DMS 273 treated with DMSO at 0.1 percent for 48 hours (cell line): ENCODE results near the gene EMP1.

Source experiments
- DNase-seq: peaks from one replicate; lab custom pipeline; 2025; lab: John Stamatoyannopoulos, UW

Gene EMP1

GRCh38 chr12:13173012-13173932 is 23.3 kb upstream of the EMP1 start:
- DNase-seq: no peak

GRCh38 chr12:13175499-13175898 is 21.0 kb upstream of the EMP1 start:
- DNase-seq: no peak

GRCh38 chr12:13176256-13176655 is 20.3 kb upstream of the EMP1 start:
- no peak for DNase-seq

- DNase-seq: no peak
Measured at GRCh38 chr12:13177373-13177772, 19.2 kb upstream of the EMP1 start.

GRCh38 chr12:13177906-13178305 is 18.6 kb upstream of the EMP1 start:
- DNase-seq: no peak

- no peak for DNase-seq
Measured at GRCh38 chr12:13178568-13179210, 17.8 kb upstream of the EMP1 start.

- no peak for DNase-seq
Measured at GRCh38 chr12:13179211-13180074, 17.1 kb upstream of the EMP1 start.

- DNase-seq: no peak
Measured at GRCh38 chr12:13181375-13182070, 15.0 kb upstream of the EMP1 start.

- DNase-seq: no peak
Measured at GRCh38 chr12:13182881-13183280, 13.6 kb upstream of the EMP1 start.

GRCh38 chr12:13183620-13184019 is 12.9 kb upstream of the EMP1 start:
- DNase-seq: no peak

- DNase-seq: no peak
Measured at GRCh38 chr12:13186302-13186701, 10.2 kb upstream of the EMP1 start.

GRCh38 chr12:13187399-13187798 is 9.1 kb upstream of the EMP1 start:
- DNase-seq: no peak

- DNase-seq: no peak
Measured at GRCh38 chr12:13189264-13189663, 7.3 kb upstream of the EMP1 start.

- no peak for DNase-seq
Measured at GRCh38 chr12:13190275-13190674, 6.3 kb upstream of the EMP1 start.

GRCh38 chr12:13192719-13193118 is 3.8 kb upstream of the EMP1 start:
- no peak for DNase-seq

GRCh38 chr12:13193505-13194231 is 2.9 kb upstream of the EMP1 start:
- no peak for DNase-seq

- no peak for DNase-seq
Measured at GRCh38 chr12:13194401-13195110, 2.0 kb upstream of the EMP1 start.

GRCh38 chr12:13195250-13195649 is 1.3 kb upstream of the EMP1 start:
- no peak for DNase-seq

- no peak for DNase-seq
Measured at GRCh38 chr12:13195785-13196129, 769 bp upstream of the EMP1 start.

- no peak for DNase-seq
Measured at GRCh38 chr12:13197032-13197431, 506 bp downstream of the EMP1 start.
